22Rv1 (cell line): Measurements from ENCODE around the gene RPL39L.

Experiments
- H3K27ac ChIP-seq: fragments of 450-650 bp; 2 replicates; pipeline ENCODE4 v1.5.1; 2017
- CTCF ChIP-seq: fragments of 450-650 bp; IDR thresholded peaks from 2 replicates; pipeline ENCODE4 v1.5.1; 2017; ENCODE audit warnings: mild to moderate bottlenecking
- ZFX ChIP-seq: fragments of 450-650 bp; IDR thresholded peaks from 2 replicates; pipeline ENCODE4 v1.6.1; 2017; ENCODE audit warnings: antibody characterized with exemption, borderline replicate concordance

The RPL39L gene

GRCh38 chr3:187125319-187126031, 13.8 kb downstream of the RPL39L start:
- no peak overlapping the region for H3K27ac ChIP-seq
- TF ChIP-seq CTCF (no peak), ZFX (no peak)

- H3K27ac ChIP-seq: no peak overlapping the region
- TF ChIP-seq CTCF: no peak
- TF ChIP-seq ZFX: no peak
These were observed 17.0 kb downstream of the RPL39L start for GRCh38 chr3:187122261-187122660.

- TF ChIP-seq ZFX (no peak), CTCF (no peak)
These were observed 19.0 kb downstream of the RPL39L start for GRCh38 chr3:187120326-187120725.

GRCh38 chr3:187114511-187114910, 24.8 kb downstream of the RPL39L start:
- H3K27ac ChIP-seq: no peak overlapping the region
- no peak for TF ChIP-seq CTCF
- no peak for TF ChIP-seq ZFX

More at GRCh38 chr3:187120326-187120725, 19.0 kb downstream of the RPL39L start:
- no peak overlapping the region for H3K27ac ChIP-seq

- H3K27ac ChIP-seq: no peak overlapping the region
- TF ChIP-seq ZFX (no peak), CTCF (peak; percentile 64)
These were observed 26.1 kb downstream of the RPL39L start for GRCh38 chr3:187112934-187113793.

- no peak overlapping the region for H3K27ac ChIP-seq
- TF ChIP-seq CTCF (no peak), ZFX (no peak)
These were observed 29.1 kb downstream of the RPL39L start for GRCh38 chr3:187110156-187110555.

GRCh38 chr3:187107989-187108388, 31.3 kb downstream of the RPL39L start:
- TF ChIP-seq ZFX (no peak), CTCF (no peak)
- no peak overlapping the region for H3K27ac ChIP-seq
